Measurements from ENCODE around the gene PLPPR4.
"Not testable (repeated sequence)": the region's sequence is repeated elsewhere in the genome, so short reads cannot be mapped to it uniquely, and the experiment has no call there.

PLPPR4 gene

DNA sequence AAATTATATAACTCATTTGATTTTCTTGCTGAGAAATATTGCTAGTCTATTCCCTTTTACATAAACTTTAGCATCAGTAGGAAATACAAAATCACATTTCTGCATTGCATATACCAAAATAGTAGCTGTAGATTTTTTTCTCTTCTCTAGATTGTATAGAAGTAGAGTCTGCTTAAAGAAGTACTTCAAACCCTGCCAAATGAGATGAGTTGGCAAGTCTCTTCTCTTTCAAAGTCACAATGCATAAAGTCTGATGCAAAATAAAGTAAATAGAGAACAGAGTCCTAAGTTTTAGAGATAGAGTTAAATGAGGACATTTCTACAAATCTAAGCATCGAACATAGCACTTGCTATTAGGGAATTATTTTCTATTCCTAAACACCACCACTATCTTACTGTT is 6.4 kb downstream of the PLPPR4 start:
- DNase-seq = no peak

DNA sequence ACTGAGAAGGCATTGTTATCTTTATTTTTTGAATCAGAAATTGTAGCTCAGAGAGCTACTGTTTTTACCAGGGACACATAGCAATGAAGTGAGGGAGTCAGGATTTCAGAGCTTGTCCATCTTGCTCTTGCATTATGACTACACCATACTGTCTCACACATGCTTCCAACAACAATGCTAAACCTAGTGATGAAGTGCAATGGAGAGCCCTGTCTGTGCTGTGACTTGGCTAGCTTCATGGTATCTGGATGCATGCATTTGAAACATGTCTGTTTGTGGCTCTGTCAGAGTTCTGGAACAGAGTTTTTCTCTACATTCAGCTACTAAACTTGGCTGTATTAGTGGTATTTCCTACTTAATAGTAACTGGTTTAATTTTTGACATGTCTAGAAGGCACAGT is 7.0 kb downstream of the PLPPR4 start:
- no peak for DNase-seq

DNA sequence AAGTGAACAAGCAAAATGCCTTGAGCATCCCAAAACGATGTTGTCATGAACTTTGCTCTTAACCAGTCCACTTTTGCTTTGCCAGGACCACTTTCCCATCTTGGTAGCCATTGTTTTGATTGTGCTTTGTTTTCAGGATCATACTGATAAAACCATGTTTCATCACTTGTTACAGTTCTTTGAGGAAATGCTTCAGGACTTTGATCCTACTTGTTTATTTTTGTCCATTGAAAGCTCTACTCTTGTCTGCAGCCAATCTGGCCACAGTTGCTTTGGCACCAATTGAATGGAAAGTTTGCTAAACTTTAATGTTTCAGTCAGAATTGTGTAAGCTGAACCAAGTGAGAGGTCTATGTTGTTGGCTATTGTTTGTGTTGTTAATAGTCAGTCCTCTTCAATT is 12.8 kb downstream of the PLPPR4 start:
- DNase-seq = no peak

DNA sequence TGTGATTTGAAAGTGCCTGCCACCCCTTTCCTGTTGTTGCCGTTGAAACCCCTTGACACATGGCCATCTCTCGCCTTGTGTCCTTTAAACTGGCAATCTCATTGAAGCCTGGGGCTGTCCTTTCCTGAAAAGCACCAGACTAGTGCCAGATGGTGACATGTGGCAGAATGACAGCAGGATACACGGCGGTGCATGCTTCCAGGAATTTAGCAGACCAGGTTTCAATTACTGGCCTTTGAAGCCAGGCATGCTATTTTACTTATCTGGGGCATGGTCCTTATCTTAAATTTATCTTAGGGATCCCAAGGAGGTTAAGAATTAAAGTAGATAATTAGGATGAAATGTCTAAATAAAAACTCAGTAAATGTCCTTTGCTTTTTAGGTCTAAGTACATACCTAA is 15.2 kb downstream of the PLPPR4 start:
- DNase-seq = no peak

DNA sequence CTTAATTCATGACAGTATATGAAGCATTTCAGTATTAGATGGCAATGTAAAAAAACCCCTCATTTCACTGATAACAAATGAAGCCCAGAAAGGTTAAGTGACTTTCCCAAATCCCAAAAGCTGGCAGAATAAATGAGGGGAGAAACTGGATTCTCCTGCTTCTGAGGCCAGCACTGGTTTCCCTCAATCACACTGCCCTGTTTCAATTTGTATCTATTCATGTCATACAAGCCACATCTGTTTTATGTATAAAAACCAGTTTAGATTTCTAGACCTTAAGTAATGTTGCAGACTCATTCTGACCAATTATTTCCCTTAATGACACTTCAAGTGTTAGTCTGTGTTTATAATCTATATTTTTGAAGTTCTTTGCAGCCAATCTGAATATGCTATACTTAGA is 16.8 kb downstream of the PLPPR4 start:
- DNase-seq = no peak

DNA sequence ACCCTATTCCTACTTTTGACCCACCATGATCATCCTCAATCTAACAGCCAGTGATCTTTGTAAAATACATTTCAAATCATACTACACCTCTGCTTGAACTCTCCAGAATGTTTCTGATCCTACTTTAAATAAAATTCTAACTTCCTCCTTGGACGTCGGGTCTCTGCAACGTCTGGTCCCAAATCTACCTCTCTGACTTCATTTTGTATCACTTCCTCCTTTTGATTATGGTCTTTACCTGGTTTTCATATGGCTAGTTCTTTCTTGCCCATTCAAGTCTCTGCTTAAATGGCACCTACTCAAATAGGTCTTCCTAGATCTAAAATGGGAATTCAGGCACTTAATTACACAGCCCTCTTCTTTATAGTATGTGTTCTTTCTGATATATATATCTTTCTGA is 18.2 kb downstream of the PLPPR4 start:
- no peak for DNase-seq

DNA sequence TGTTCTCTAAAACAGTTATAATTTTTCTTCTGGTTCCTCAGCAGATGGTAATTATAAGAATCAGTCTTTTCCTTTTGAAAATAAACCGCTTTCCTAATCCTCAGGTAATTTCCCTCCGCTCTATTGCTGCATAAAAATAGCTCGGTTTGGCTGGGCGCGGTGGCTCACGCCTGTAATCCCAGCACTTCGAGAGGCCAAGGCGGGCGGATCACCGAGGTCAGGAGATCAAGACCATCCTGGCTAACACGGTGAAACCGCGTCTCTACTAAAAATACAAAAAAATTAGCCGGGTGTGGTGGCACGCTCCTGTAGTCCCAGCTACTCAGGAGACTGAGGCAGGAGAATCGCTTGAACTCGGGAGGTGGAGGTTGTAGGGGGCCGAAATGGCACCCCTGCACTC is 19.2 kb downstream of the PLPPR4 start:
- not testable (repeated sequence) for DNase-seq

DNA sequence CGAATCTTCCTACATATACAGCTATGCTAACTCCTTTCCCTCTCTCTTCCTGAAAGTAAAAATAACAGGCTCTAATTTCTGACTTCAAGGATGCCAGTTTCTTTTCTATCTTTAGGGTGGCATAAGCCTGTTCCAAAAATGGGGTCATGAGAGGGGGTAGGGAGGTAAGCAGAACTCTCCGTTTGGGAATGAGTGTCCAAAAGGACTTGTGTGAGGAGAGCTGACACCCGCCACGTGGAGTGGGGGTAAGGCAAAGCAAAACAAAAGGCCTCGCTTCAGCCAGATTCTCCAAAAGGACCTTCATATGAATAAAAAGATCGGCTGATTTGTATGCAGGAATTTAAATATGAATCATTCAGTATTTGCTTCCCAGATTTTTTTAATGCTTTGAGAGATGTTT is 28.6 kb downstream of the PLPPR4 start:
- no peak for DNase-seq

DNA sequence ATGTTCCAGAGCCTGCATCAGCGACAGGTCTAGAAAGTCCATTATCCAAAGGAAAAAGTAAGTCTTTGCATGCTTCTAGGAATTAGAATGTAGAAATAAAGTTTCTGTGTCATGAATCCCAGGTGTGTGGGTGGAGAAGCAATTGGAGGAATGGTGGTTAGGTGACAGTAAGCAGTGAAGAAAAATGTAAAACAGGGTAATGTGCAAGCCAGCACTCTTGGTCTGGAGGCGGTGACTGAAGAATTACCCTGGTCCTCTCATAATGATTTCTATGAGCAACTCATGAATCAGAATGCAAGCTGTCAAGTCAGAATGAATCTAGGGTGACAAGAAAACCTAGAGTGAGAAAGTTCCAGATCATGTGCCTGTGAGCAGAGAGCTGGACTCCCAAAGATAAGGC is 33.6 kb downstream of the PLPPR4 start:
- DNase-seq = no peak

DNA sequence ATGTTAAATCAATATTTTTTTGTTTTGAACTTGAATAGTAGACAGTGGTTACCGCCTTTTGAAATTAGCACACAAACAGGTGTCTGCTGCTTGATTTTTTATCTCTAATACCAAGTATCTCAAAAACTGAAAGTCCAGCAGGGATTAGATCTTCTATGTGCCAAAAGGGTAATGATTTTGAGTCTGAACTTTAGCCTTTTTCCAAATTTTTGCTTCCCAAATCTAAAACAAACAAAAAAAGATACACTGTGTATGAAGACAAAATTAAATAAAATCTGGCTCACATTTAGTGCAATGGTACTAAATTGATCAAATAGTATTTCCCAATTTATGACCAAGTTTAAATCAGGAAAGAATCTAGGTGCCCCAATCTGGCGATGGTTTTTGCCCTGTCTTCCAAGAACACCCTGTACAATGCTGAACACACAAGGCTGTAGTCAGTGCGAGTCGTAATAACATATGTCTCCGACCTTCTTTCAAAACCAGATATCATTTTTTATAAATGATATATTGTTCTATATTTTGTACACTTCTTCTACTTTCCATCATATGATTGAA is 40.5 kb downstream of the PLPPR4 start:
- DNase-seq = no peak

DNA sequence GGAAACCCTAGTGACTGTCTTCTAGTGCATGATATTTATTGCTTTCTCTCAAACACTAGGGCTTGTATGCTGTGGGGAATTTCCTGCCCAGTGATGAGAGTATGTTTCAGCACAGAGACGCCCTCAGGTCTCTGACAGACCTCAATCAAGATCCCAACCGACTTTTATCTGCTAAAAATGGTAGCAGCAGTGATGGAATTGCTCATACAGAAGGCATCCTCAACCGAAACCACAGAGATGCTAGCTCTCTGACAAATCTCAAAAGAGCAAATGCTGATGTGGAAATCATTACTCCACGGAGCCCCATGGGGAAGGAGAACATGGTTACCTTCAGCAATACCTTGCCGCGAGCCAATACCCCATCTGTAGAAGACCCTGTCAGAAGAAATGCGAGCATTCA is 41.3 kb downstream of the PLPPR4 start:
- DNase-seq = no peak

DNA sequence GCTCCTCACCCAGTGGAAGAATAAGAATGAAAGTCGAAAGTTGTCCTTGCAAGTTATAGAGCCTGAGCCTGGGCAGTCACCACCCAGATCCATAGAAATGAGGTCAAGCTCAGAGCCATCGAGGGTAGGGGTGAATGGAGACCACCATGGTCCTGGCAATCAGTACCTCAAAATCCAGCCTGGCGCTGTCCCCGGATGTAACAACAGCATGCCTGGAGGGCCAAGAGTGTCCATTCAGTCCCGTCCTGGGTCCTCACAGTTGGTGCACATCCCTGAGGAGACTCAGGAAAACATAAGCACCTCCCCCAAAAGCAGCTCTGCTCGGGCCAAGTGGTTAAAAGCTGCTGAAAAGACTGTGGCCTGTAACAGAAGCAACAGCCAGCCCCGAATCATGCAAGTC is 41.8 kb downstream of the PLPPR4 start:
- no peak for DNase-seq

DNA sequence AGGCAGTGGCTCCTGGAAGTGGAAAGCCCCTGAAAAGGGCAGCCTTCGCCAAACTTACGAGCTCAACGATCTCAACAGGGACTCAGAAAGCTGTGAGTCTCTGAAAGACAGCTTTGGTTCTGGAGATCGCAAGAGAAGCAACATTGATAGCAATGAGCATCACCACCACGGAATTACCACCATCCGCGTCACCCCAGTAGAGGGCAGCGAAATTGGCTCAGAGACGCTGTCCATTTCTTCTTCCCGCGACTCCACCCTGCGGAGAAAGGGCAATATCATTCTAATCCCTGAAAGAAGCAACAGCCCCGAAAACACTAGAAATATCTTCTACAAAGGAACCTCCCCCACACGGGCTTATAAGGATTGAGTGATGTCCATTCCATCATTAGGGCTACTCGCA is 42.4 kb downstream of the PLPPR4 start:
- DNase-seq = no peak

DNA sequence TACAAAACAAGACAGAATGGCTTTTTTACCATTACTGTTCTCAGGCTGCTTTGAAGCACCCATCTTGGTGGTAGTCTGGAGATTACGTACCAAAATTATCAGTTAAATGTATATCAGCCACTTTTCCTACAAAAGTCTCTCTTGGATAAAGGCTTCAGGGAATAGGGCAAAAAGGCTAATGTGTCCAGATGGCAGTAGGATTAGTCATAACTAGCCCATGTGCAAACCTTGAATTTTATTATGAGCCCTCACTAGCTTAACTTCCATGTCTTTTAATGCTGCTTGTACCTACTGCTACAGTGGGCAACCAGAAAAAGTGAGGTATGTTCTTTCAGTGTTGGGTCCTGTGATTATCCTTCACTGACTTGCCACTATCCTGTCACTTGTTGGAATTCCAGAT is 51.0 kb downstream of the PLPPR4 start:
- DNase-seq = no peak

DNA sequence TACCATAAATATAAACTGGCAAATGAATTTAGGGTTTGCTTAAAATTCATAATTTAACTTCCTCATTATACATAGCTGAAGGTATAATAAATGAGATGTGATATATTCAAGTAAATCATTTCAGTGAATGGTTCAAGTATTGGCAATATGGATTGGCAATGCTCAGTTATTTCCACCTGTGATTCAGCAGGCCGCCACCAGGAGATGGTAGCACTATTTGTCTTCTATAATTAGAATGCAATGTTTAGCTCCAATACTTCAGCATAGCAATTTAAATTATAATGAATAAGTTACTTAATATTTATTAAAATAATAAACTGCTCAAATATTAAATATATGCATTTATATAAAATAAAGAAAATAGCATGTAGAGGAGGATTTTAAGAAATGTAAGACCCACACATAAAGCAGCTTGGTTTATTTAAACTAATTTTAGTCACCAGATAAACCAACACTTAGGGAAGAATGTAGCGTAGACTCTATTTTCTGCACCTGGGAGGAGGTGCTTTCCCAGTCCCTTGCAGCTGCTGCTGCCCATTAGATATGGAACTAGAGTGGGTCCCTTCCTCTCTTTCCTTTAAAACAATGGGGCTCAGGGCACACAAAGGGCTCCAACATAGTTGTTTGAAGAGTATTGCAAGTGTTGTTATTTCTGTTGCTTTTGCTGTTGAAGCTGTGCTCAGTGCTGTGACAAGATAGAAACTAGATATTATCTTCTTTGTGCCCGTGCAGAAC is 62.1 kb downstream of the PLPPR4 start:
- no peak for DNase-seq

DNA sequence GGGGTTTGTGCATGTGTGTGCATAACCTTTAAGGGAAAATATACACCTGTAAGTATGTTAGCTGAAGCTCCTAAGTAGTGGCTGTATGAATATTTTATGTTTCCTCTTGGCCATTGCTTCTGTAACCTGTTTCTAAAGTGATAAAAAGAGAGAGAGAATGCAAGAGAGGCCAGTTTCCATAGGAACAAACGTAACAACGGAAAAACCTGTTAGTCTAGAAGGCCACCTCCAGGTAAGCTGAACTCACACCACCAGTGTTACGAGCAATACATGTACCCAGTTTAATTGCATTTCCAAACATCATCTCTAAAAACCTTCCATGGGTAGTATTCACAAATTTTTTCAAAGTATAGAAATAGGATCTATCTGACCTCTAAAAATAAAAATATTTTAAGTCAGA is 63.1 kb downstream of the PLPPR4 start:
- no peak for DNase-seq

DNA sequence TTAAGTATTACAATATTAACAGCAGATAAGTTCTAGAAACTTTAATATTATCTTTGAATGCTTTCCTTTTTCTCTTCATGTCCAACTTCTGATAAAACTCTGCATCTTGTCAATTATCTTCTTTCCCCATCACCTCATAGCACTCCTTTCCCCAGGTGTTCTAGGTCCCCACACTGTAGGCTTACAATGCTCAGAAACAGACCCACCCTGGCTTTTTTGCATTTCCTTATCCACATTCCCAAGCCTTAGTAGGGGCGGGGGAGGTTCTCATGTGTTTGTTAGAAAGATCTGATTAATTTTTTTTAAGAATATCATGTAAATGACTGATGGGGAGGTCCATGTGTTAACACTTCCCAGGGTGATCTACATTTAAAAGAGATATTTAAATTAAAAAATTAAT is 63.9 kb downstream of the PLPPR4 start:
- no peak for DNase-seq

DNA sequence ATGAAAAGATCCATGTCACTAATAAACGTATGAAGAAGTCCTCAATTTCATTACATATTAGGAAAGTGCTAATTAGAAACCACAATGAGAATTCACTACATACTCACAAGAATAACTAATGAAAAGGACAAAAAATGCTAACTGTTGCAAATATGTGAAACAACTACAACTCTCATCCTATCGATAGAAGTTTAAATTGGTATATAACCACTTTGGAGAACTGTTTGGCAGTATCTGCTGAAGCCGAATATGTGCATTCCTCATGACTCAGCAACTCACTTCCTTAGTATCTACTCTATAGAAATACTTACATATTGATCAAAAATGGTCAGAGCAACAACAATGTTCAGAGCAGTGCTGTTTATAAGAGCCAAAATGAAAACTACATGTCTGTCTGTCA is 66.8 kb downstream of the PLPPR4 start:
- no peak for DNase-seq

DNA sequence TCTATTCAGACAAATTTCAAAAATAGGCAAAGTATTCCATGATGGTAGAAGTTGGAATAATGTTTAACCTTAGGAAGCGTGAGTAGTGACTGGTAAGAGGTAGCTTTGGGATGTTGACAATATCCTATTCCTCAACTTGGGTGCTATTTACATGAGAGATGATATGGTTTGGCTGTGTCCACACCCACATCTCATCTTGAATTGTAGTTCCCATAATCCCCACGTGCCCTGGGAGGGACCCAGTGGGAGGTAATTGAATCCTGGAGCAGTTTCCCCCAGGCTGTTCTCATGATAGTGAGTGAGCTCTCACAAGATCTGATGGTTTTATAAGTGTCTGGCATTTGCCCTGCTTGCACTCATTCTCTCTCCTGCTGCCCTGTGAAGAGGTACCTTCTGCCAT is 67.3 kb downstream of the PLPPR4 start:
- DNase-seq = no peak

DNA sequence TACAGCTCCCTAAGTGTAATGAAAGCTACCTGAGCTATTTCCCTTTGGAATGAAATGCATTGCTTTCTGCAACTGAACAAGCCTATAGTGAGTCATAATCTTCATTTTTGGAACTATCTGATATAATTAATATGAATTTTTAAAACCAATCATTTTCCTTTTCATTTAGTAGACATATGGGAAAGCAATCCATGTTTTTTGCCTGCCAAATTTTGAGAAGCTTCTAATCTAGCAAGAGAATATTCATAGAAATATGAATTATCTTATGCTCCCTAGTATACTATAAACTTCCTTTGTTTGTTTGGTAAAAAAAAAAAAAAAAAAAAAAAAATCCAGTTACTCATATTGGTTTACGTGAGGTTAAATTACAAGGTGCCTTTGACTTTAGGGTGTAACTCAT is 68.3 kb downstream of the PLPPR4 start:
- DNase-seq = no peak

DNA sequence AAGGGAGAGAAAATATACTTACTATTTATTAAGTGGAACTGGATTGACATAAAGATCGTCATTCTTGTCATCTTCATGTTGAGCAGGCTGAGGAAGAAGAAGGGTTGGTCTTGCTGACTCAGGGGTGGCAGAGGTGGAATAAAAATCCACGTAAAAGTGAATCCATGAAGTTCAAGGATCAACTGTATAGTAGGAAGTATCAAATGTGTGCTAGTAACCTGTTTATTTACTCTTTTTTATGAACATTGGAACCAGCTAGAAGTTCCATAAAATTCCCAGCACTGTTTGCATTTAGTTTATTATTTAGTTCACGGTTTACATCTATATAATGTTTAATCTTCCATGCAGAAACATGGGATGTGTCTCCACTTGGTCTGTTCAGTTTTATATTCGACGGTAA is 70.7 kb downstream of the PLPPR4 start:
- no peak for DNase-seq

DNA sequence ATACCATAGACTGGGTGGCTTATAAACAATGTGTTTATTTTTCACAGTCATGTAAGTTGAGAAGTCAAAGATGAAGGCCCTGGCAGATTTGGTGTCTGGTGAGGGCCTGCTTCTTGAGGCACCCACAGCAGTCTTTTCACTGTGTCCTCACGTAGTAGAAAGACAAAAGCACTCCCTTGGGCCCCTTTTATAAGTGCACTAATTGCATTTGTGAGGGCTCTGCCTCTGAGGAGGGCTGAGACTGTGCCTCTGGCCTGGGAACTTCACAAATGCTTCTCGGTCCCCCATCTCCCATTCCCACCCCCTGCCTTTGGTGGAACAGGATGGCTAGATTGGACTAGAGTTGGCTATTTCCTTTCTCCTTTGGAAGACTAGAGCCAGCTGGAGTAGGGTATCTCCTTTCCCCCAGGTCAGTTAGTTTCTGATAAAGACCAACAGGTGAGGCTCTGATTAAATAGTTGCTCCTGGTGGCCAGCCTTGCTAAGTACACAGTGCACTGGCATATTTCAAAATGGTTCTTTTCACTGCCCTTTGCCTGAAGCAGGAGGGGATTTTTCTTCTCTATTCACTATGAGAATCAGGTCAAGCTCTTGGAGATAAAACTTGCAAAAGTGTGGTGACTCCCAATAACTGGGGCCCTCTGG is 82.9 kb downstream of the PLPPR4 start:
- no peak for DNase-seq

DNA sequence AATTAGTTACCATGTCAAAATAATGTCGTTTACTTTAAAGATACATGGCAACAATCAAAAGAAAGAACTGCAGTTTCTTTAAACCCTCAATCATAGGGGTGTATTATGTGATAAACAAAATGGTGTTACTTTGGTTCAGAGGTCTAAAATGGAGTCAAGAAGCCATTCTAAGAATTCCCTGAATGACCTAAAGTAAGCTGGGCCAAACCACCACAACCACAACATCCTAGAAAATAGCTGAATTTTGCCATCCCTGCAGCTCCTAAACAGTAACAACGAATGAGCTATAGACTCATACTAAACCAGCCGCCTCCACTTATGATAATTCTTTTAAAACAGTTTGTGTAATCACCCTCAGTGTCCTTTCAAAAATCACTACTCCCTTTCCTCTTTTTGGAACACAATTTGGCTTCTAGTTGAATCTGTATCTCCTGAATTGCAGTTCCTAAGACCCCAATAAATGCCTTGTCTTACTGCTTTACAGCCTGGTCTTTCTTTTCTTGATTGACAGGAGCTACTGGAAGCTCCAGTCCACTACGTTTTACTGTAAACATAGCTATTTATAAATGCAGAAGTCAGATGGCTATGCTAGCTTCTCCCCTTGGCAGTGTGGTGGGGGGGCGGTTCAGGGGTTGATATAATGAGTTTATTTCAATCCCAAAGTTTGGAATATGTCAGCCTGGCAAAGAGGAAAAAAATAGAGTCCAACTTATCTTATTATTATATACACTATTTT is 84.3 kb downstream of the PLPPR4 start:
- no peak for DNase-seq

DNA sequence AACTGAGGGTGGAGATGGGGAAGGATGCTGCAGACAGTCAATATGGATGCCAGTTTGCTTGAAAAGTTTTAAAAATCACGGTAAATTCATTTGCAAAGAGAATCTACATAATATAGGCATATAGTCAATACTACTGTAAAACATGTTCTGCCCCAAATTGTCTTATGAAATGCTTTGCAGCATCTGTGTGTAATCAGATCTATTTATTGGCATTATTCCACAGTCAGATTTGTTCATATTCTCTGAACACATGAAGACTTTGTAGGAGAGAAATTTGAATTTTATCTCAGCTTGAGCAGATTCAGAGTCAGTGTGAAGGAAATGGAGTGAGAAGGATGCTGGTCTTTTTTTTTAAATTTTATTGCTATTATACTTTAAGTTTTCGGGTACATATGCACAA is 88.5 kb downstream of the PLPPR4 start:
- no peak for DNase-seq
